ENCODE measurements around the gene EIF1B.
"Not testable (repeated sequence)": the region's sequence is repeated elsewhere in the genome, so short reads cannot be mapped to it uniquely, and the experiment has no call there.

Gene EIF1B

DNA sequence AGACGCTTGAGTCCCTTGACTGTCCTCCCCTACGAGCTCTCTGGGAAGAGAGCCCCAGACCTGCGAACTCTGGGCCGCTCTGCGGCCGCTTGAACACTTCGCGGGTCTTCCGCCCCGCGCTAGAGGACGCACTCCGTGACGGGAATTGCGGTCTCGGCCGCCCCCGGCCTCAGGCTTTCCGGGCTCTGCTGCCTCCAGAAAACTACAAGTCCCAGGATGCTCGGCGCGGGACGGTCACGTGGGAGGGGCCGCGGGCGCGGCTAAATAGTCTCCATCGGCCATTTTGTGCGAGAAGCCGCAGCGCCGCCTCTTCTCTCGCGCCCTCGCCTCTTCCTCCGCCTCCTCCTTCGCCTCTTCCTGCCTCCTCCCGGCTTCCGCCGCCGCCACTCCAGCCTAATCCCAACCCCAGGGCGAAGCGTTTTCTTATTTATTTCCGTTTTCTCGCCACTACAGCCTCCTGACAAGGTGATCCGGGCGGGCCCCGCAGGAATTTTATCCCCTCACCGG is at the start of gene EIF1B:
Gene EIF1B (plus strand): TSS at position 290 of the 507 bp plus-strand sequence. CDS start 235 bp downstream, outside the sequence.
- peak; percentile 98 for DNase-seq (ENCODE audit: low read depth)

DNA sequence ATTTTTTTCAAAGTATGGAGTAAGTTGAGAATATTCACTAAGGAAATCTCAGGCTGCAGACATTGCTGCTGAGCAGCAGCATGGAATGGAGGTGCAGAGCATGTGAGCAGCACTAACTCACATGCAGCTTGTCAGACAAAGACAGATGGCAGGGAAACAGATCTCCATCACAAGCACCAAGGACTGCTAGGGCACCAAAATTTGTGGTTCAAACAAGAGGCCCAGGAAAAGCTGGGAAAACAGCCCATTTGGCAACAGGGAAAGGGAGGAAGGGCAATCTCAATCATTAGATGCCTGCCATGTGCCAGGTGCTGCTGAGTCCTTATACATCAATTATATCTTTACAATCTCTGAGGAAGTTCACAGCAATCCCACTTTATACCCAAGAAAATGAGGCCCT is 47.2 kb upstream of the EIF1B start:
- no peak for DNase-seq (ENCODE audit: low read depth)

GRCh38 chr3:40264451-40264850 is 45.1 kb upstream of the EIF1B start:
- no peak for DNase-seq (ENCODE audit: low read depth)

- DNase-seq (ENCODE audit: low read depth): no peak
Observed at GRCh38 chr3:40265181-40265580, 44.3 kb upstream of the EIF1B start.

DNA sequence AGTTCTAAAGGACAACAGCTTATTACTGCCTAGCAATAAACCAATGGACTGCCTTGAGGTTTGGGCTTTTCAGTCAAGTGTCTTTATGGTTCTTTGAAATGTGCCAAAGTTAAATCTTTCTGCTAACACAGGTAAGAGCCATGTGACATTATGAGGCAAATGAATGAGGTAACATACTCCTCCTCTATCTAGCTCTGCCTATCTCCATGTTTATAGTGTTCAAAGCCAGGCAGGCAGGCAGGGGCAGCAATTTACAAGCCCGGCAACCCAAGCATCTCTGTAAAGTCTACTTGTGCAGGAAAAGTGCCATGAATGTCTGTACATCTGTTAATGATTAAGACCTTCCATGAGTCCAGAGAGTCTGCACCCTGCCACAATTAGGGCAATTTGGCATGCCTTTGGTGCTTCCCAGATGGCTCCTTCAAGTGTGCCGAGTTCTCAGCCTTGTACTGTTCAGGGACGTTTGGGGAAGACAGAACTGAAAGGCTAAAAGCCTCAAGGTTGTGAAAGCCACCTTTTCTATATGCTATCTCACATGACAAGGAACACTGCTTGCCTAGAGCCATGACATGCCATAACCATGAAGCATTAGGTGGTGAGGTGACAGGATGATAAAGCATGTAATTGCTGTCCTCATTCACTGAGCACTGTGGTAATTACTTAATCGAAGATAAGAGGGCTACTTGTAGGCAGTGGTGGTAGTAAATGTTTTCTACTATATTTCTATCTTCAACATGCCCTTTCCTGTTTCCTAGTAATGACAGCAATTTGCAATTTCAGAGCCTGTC is 41.4 kb upstream of the EIF1B start:
- no peak for DNase-seq (ENCODE audit: low read depth)

GRCh38 chr3:40268802-40269524 is 40.5 kb upstream of the EIF1B start:
- DNase-seq (ENCODE audit: low read depth): no peak

DNA sequence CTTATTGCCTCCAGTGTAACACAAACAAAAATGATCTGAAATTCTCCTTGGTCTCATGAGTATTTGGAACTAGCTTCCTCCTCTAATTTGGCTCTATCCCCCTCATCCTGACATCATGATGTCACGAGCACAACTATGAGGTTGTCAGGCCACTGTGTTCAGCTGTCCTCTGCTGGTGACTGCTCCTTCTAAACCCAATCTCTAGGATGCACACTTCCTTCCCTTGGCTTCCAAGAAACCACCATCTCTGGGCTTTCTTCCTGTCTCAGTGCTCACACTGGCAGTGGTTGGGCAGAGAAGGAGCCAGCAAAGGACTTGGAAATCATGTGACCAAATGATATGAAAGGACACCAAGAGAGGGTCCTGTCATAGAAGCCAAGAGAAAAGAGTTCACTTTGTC is 30.7 kb upstream of the EIF1B start:
- no peak for DNase-seq (ENCODE audit: low read depth)

GRCh38 chr3:40281995-40282394 is 27.5 kb upstream of the EIF1B start:
- DNase-seq (ENCODE audit: low read depth): no peak

- not testable (repeated sequence) for DNase-seq (ENCODE audit: low read depth)
Observed at GRCh38 chr3:40283057-40283456, 26.4 kb upstream of the EIF1B start.

GRCh38 chr3:40287248-40287647 is 22.3 kb upstream of the EIF1B start:
- no peak for DNase-seq (ENCODE audit: low read depth)

GRCh38 chr3:40290396-40290795 is 19.1 kb upstream of the EIF1B start:
- DNase-seq (ENCODE audit: low read depth): no peak

- DNase-seq (ENCODE audit: low read depth): no peak
Observed at GRCh38 chr3:40291471-40291870, 18.0 kb upstream of the EIF1B start.

GRCh38 chr3:40292637-40293349 is 16.7 kb upstream of the EIF1B start:
- DNase-seq (ENCODE audit: low read depth): no peak

- no peak for DNase-seq (ENCODE audit: low read depth)
Observed at GRCh38 chr3:40294434-40294833, 15.1 kb upstream of the EIF1B start.

DNA sequence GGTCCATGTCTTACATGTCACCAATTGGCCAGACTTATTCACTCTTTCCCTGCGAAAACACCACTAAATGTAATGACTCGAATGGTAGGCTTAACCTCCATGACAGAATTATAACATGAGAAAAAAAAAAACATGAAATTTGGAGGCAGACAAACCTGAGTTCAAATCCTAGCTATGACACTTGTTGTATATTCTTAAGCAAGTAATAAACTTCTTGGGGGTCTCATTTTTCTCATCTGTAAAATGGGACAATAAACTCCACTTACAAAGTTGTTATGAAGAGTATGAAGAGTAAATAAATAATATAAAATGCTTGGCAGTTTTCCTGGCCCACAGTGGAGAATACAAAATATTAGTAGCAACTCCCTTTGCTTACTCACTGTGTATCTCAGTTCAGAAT is 11.4 kb upstream of the EIF1B start:
- no peak for DNase-seq (ENCODE audit: low read depth)

DNA sequence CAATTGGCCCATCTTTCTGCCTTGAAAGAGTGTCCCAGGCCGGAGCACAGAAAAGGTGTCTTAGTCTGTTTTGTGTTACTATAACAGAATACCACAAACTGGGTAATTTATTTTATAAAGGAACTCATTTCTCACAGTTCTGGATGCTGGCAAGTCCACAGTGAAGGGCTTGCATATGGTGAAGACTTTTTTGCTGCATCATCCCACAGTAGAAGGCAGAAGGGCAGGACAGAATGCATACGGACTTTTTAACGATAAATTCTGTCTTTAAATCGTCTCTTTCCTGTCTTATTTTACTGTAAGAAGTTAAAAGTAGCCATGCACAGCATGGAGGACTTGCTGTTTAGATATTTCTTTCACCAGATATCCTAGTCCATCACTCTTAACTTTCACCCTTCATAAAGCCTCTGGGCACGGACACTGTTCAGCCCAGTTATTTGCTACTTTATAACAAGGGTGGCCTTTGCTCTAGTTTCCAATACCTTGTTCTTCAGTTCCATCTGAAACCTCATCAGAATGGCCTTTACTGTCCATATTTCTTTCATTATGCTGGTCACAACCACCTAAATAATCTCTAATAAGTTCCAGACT is 10.3 kb upstream of the EIF1B start:
- DNase-seq (ENCODE audit: low read depth): no peak

GRCh38 chr3:40299721-40300335 is 9.7 kb upstream of the EIF1B start:
- DNase-seq (ENCODE audit: low read depth): no peak

DNA sequence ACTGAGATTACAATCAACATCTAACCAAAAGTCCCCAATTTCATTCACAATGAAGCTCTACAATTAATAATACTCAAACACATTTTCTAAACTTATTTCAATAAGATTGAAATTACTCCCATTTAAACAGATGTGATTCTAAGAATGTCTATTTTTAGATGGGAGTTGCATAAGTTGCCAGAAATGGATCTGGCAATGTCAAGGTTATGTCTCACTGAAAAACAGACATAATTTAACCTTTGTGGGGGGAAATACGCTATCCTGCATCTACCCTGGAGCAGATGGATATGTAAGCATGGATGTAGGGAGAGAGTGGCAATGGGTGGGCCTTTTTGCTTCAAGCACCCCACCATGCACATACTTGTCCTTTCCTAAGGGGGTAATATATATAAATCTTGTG is 6.7 kb upstream of the EIF1B start:
- DNase-seq (ENCODE audit: low read depth): no peak

GRCh38 chr3:40304352-40304751 is 5.2 kb upstream of the EIF1B start:
- no peak for DNase-seq (ENCODE audit: low read depth)

GRCh38 chr3:40306336-40306735 is 3.2 kb upstream of the EIF1B start:
- DNase-seq (ENCODE audit: low read depth): no peak

DNA sequence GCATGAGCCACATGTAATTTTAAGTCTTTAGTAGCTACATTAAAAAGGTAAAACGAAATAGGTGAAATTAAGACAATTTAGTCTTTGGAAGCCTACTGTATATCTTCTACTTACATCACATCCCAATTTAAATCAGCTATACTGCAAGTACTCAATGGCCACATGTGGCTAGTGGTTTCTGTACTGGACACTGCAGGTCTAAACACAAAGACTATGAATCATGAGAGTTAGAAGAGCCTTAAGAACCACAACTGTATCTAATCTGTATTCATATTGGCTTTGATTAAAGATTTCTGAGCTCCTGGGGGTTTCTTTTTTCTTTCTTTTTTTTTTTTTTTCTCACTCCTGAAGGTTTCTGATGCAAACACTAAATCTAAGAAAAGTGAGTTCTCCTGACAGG is 2.3 kb upstream of the EIF1B start:
- DNase-seq (ENCODE audit: low read depth): no peak

Measured in stimulated activated CD8-positive, alpha-beta memory T cell treated with anti-CD3 and anti-CD28 coated beads, Interleukin-4, amount 100 ng/mL, for 24 hours (primary cell).